ENCODE results near the gene RBM42. TPM values are rescaled to one million over a fixed set of nuclear protein-coding genes. Genes with fewer than 3 reads are reported as not detected.
"Not testable (repeated sequence)": the region's sequence is repeated elsewhere in the genome, so short reads cannot be mapped to it uniquely, and the experiment has no call there.

The RBM42 gene
- total RNA-seq, 1 donor: 45.2 TPM

- Histone ChIP-seq H2AFZ (ENCODE audit: low read length) (no peak overlapping the region), H3K4me2 (ENCODE audit: insufficient read depth, low read length) (no peak overlapping the region), H3K27ac (ENCODE audit: low read depth, low read length) (no peak overlapping the region), H3K4me3 (ENCODE audit: insufficient read depth, low read length) (no peak overlapping the region), H3K4me1 (ENCODE audit: insufficient read depth, low read length) (no peaks in the 10 kb centered on the region), H3K79me2 (ENCODE audit: insufficient read depth, low read length) (no peaks in the 10 kb centered on the region), H3K36me3 (ENCODE audit: insufficient read depth, low read length) (no peaks in the 10 kb centered on the region), H4K20me1 (ENCODE audit: insufficient read depth, low read length) (no peaks in the 10 kb centered on the region), H3K9me3 (ENCODE audit: low read depth, low read length) (no peaks in the 10 kb centered on the region), H3K27me3 (ENCODE audit: insufficient read depth, low read length) (peaks cover 3% of the 10 kb centered on the region)
- no peak for TF ChIP-seq CTCF (IDR thresholded peaks at IDR 0.05; ENCODE audit: extremely low read depth, low read depth, low read length)
- no peak for DNase-seq (ENCODE audit: insufficient read length, low spot score, missing footprints)
Observed at GRCh38 chr19:35590875-35591274, 38.0 kb upstream of the RBM42 start.

- no peak overlapping the region for H2AFZ ChIP-seq (ENCODE audit: low read length)
- H4K20me1 ChIP-seq (ENCODE audit: insufficient read depth, low read length): no peaks in the 10 kb centered on the region
- H3K4me2 ChIP-seq (ENCODE audit: insufficient read depth, low read length): no peak overlapping the region
- H3K4me1 ChIP-seq (ENCODE audit: insufficient read depth, low read length): no peaks in the 10 kb centered on the region
- no peak overlapping the region for H3K27ac ChIP-seq (ENCODE audit: low read depth, low read length)
- no peaks in the 10 kb centered on the region for H3K79me2 ChIP-seq (ENCODE audit: insufficient read depth, low read length)
- H3K9me3 ChIP-seq (ENCODE audit: low read depth, low read length): no peaks in the 10 kb centered on the region
- no peaks in the 10 kb centered on the region for H3K36me3 ChIP-seq (ENCODE audit: insufficient read depth, low read length)
- DNase-seq (ENCODE audit: insufficient read length, low spot score, missing footprints): peak; percentile 66
- TF ChIP-seq CTCF (IDR thresholded peaks at IDR 0.05; ENCODE audit: extremely low read depth, low read depth, low read length): peak; percentile 62
- no peak overlapping the region for H3K4me3 ChIP-seq (ENCODE audit: insufficient read depth, low read length)
- no peaks in the 10 kb centered on the region for H3K27me3 ChIP-seq (ENCODE audit: insufficient read depth, low read length)
Observed at GRCh38 chr19:35592226-35592625, 36.6 kb upstream of the RBM42 start.

- not testable (repeated sequence) for H3K4me3 ChIP-seq (ENCODE audit: insufficient read depth, low read length); H3K27ac ChIP-seq (ENCODE audit: low read depth, low read length); H3K36me3 ChIP-seq (ENCODE audit: insufficient read depth, low read length); H3K4me2 ChIP-seq (ENCODE audit: insufficient read depth, low read length); H3K79me2 ChIP-seq (ENCODE audit: insufficient read depth, low read length); H3K27me3 ChIP-seq (ENCODE audit: insufficient read depth, low read length); H2AFZ ChIP-seq (ENCODE audit: low read length); H3K9me3 ChIP-seq (ENCODE audit: low read depth, low read length); DNase-seq (ENCODE audit: insufficient read length, low spot score, missing footprints); H4K20me1 ChIP-seq (ENCODE audit: insufficient read depth, low read length); H3K4me1 ChIP-seq (ENCODE audit: insufficient read depth, low read length)
Observed at GRCh38 chr19:35595026-35595425, 33.8 kb upstream of the RBM42 start.

- Histone ChIP-seq H3K36me3 (ENCODE audit: insufficient read depth, low read length) (no peaks in the 10 kb centered on the region), H4K20me1 (ENCODE audit: insufficient read depth, low read length) (no peaks in the 10 kb centered on the region), H3K4me3 (ENCODE audit: insufficient read depth, low read length) (no peak overlapping the region), H3K9me3 (ENCODE audit: low read depth, low read length) (no peaks in the 10 kb centered on the region), H3K27me3 (ENCODE audit: insufficient read depth, low read length) (no peaks in the 10 kb centered on the region), H3K79me2 (ENCODE audit: insufficient read depth, low read length) (no peaks in the 10 kb centered on the region), H3K27ac (ENCODE audit: low read depth, low read length) (no peak overlapping the region), H2AFZ (ENCODE audit: low read length) (no peak overlapping the region), H3K4me2 (ENCODE audit: insufficient read depth, low read length) (no peak overlapping the region), H3K4me1 (ENCODE audit: insufficient read depth, low read length) (peaks cover 4% of the 10 kb centered on the region)
- no peak for DNase-seq (ENCODE audit: insufficient read length, low spot score, missing footprints)
- no peak for TF ChIP-seq CTCF (IDR thresholded peaks at IDR 0.05; ENCODE audit: extremely low read depth, low read depth, low read length)
Observed at GRCh38 chr19:35595928-35596327, 32.9 kb upstream of the RBM42 start.

Measured in osteoblast (primary cell).